ENCODE results near the gene LRCH1.

Gene LRCH1

GRCh38 chr13:46665633-46666482, 112.9 kb downstream of the LRCH1 start:
- DNase-seq (ENCODE audit: low read depth in 2 of 2) = no peak

GRCh38 chr13:46666727-46667456, 113.9 kb downstream of the LRCH1 start:
- no peak for DNase-seq (ENCODE audit: low read depth in 2 of 2)

GRCh38 chr13:46667687-46668281, 114.8 kb downstream of the LRCH1 start:
- no peak for DNase-seq (ENCODE audit: low read depth in 2 of 2)

GRCh38 chr13:46668302-46668720, 115.3 kb downstream of the LRCH1 start:
- no peak for DNase-seq (ENCODE audit: low read depth in 2 of 2)

GRCh38 chr13:46668931-46669525, 116.1 kb downstream of the LRCH1 start:
- no peak for DNase-seq (ENCODE audit: low read depth in 2 of 2)

GRCh38 chr13:46672338-46673090, 119.5 kb downstream of the LRCH1 start:
- no peak for DNase-seq (ENCODE audit: low read depth in 2 of 2)

GRCh38 chr13:46675016-46675415, 122.0 kb downstream of the LRCH1 start:
- no peak for DNase-seq (ENCODE audit: low read depth in 2 of 2)

- DNase-seq (ENCODE audit: low read depth in 2 of 2) = no peak
Observed at GRCh38 chr13:46676378-46676725, 123.4 kb downstream of the LRCH1 start.

GRCh38 chr13:46679369-46680120, 126.6 kb downstream of the LRCH1 start:
- DNase-seq (ENCODE audit: low read depth in 2 of 2) = no peak

- DNase-seq (ENCODE audit: low read depth in 2 of 2) = no peak
Observed at GRCh38 chr13:46682015-46682414, 129.0 kb downstream of the LRCH1 start.

- DNase-seq (ENCODE audit: low read depth in 2 of 2) = no peak
Observed at GRCh38 chr13:46682707-46683106, 129.7 kb downstream of the LRCH1 start.

GRCh38 chr13:46683676-46684260, 130.8 kb downstream of the LRCH1 start:
- no peak for DNase-seq (ENCODE audit: low read depth in 2 of 2)

GRCh38 chr13:46684287-46685001, 131.5 kb downstream of the LRCH1 start:
- no peak for DNase-seq (ENCODE audit: low read depth in 2 of 2)

GRCh38 chr13:46685006-46685730, 132.2 kb downstream of the LRCH1 start:
- DNase-seq (ENCODE audit: low read depth in 2 of 2) = no peak

GRCh38 chr13:46686171-46686570, 133.2 kb downstream of the LRCH1 start:
- DNase-seq (ENCODE audit: low read depth in 2 of 2) = no peak

- no peak for DNase-seq (ENCODE audit: low read depth in 2 of 2)
Observed at GRCh38 chr13:46687810-46688209, 134.8 kb downstream of the LRCH1 start.

- no peak for DNase-seq (ENCODE audit: low read depth in 2 of 2)
Observed at GRCh38 chr13:46688306-46688705, 135.3 kb downstream of the LRCH1 start.

- no peak for DNase-seq (ENCODE audit: low read depth in 2 of 2)
Observed at GRCh38 chr13:46698014-46698413, 145.0 kb downstream of the LRCH1 start.

GRCh38 chr13:46698910-46699460, 146.0 kb downstream of the LRCH1 start:
- no peak for DNase-seq (ENCODE audit: low read depth in 2 of 2)

Measured in stimulated activated CD4-positive, alpha-beta T cell treated with anti-CD3 and anti-CD28 coated beads, Interleukin-4, amount 100 ng/mL, for 48 hours (primary cell).